HG03108 (cell line): ENCODE measurements around the gene CHMP4A.

ENCODE experiments used
- ATAC-seq: cut with Tn5 transposase; IDR thresholded peaks from one replicate; pipeline ENCODE4 v1.9.1; 2021; ENCODE audit warnings: moderate library complexity; ENCODE audit not compliant: unreplicated experiment

The CHMP4A gene

GRCh38 chr14:24160499-24160849 is 52.8 kb downstream of the CHMP4A start:
- ATAC-seq, result no peak

GRCh38 chr14:24159777-24160498 is 53.4 kb downstream of the CHMP4A start:
- ATAC-seq, result no peak
